ENCODE results near the gene OTUB2.
"Not testable (repeated sequence)": the region's sequence is repeated elsewhere in the genome, so short reads cannot be mapped to it uniquely, and the experiment has no call there.

The OTUB2 gene

DNA sequence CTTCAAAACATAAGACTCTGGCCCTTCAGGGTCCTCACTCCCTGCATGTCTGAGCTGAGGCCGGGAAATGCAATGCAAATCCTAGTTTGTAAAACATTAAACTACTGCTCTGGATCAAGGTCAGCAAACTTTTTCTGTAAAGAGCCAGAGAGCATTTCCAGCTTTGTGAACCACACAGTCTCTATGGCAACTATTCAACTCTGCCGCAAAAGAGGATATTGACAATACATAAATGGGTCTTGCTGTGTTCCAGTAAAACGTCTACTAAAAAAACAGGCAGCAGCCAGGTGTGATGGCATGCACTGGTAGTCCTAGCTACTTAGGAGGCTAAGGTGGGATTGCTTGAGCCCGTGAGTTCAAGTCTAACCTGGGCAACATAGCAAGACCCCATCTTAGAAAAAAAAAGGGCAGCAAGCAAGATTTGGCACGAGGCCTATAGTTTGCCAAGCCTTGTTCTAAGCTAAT lies 32.6 kb downstream of the OTUB2 start:
- no peak for DNase-seq (ENCODE audit: low read depth)
- TF ChIP-seq, protein P1, sequence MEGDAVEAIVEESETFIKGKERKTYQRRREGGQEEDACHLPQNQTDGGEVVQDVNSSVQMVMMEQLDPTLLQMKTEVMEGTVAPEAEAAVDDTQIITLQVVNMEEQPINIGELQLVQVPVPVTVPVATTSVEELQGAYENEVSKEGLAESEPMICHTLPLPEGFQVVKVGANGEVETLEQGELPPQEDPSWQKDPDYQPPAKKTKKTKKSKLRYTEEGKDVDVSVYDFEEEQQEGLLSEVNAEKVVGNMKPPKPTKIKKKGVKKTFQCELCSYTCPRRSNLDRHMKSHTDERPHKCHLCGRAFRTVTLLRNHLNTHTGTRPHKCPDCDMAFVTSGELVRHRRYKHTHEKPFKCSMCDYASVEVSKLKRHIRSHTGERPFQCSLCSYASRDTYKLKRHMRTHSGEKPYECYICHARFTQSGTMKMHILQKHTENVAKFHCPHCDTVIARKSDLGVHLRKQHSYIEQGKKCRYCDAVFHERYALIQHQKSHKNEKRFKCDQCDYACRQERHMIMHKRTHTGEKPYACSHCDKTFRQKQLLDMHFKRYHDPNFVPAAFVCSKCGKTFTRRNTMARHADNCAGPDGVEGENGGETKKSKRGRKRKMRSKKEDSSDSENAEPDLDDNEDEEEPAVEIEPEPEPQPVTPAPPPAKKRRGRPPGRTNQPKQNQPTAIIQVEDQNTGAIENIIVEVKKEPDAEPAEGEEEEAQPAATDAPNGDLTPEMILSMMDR (IDR thresholded peaks at IDR 0.05; ENCODE audit: insufficient read depth, low read depth, low read length, missing control alignments): no peak
- no peak overlapping the region for H3K4me3 ChIP-seq (ENCODE audit: low read length)

DNA sequence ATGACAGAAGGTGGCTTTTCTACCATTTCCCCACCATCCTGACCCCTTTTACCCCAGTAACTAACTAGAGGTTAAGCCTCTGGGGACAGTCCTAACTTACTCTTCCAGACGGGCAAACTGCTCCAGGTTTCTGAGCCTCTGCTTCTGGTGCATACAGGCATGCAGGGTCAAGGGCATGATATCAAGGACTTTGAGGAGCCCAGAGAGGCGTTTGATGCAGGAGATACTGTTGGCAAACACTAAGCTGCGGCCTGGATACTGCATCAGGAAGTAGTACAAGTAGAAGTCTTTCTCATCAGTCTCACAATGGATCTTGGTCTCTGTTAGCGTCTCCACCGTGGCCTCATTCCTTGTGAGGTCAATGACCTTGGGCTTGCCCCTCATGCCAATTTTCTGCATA lies 33.9 kb downstream of the OTUB2 start:
- DNase-seq (ENCODE audit: low read depth): no peak
- H3K4me3 ChIP-seq (ENCODE audit: low read length): no peak overlapping the region
- TF ChIP-seq, protein P1 (IDR thresholded peaks at IDR 0.05; ENCODE audit: insufficient read depth, low read depth, low read length, missing control alignments): no peak

DNA sequence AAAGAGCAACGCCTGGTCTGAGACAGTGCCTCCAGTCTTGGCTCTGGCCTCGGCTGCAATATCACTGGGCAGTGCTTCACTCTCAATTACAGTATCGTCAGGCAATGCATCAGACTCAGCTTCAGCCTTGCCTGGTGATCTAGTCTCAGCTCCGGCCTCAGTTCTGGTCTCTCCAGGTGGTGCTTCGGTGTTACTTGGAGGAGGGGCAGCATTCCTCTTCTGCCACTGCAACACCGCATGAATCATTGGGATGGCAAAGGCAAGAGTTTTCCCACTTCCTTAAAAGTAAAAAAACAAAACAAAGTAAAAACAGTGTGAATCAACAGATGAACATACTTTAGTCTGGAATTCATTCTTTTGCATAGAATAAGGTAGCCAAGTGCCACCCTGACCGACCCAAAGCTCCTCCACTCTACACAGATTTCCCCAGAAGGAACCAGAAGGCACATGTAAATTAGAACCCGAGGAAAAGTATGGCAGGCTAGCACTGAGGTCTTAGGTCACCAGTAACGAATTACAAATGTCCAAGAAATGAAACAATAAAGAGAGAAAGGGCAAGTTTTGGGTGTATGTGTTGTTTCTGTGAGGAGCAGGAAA lies 36.3 kb downstream of the OTUB2 start:
- TF ChIP-seq, protein P1 (IDR thresholded peaks at IDR 0.05; ENCODE audit: insufficient read depth, low read depth, low read length, missing control alignments): no peak
- DNase-seq (ENCODE audit: low read depth): peak; percentile 93
- H3K4me3 ChIP-seq (ENCODE audit: low read length): no peak overlapping the region

DNA sequence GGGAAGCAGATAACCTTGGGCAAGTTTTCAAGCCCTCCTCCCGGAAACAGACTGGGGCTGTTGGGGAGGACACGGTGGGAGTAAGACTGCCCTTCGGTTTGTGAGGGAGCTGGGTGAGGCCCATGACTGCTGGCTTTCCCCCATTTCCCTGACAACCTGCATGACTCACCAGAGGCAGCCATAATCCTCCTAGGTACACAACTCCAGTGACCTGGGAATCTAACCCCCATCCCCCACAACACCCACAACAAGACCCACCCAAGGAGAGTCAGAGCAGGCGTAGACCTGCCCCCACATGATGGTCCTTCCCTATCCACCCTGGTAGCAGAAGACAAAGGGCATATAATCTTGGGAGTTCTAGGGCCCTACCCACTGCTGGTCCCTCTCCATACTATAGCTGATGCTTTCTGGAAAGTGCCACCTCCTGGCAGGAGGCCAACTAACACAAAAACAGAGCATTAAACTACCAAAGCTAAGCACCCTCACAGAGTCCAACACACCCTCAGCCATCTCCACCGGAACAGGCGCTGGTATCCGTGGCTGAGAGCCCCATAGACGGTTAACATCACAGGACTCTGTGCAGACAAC lies 40.0 kb downstream of the OTUB2 start:
- TF ChIP-seq, protein P1 (IDR thresholded peaks at IDR 0.05; ENCODE audit: insufficient read depth, low read depth, low read length, missing control alignments): no peak
- DNase-seq (ENCODE audit: low read depth): peak; percentile 74
- H3K4me3 ChIP-seq (ENCODE audit: low read length): no peak overlapping the region

DNA sequence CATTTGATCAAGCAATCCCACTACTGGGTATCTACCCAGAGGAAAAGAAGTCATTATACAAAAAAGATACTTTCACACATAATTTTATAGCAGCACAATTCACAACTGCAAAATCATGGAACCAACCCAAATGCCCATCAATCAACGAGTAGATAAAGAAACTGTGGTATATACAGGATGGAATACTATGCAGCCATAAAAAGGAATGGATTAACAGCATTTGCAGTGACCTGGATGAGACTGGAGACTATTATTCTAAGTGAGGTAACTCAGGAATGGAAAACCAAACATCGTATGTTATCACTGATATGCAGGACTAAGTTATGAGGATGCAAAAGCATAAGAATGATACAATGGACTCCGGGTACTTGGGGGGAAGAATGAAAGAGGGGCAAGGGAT lies 45.9 kb downstream of the OTUB2 start:
- DNase-seq (ENCODE audit: low read depth); H3K4me3 ChIP-seq (ENCODE audit: low read length): not testable (repeated sequence)

DNA sequence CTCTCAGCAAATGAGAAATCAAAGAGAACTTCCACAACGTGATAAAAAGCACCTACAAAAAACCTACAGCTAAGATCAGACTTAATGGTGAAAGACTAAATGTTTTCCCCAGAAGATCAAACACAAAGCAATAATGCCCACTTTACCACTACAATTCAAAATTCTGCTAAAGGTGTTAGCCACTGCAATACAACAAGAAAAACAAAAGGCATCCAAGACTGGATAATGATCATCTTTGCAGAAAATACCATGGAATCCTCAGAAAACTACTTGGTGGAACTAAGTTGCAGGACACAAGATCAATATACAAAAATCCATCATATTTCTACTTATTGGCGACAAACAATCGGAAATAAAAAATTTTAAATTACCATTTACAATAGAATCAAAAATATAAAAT lies 48.4 kb downstream of the OTUB2 start:
- DNase-seq (ENCODE audit: low read depth): no peak
- TF ChIP-seq, protein P1 (IDR thresholded peaks at IDR 0.05; ENCODE audit: insufficient read depth, low read depth, low read length, missing control alignments): no peak
- H3K4me3 ChIP-seq (ENCODE audit: low read length): no peak overlapping the region

DNA sequence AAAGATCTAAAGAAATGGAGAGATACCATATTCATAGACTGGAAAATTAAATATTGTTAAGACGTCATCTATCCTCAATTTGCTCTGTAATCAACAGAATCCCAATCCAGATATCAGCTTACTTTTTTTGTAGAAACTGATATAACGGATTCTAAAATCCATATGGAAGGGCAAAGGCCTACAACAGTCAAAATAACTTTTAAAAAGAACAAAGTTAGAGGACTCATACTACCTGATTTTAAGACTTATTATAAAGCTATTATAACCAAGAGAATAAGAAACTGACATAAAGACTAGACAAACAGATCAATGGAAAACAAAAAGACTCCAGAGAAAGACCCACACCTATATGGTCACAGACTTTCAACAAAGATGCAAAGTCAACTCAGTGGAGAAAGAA lies 48.9 kb downstream of the OTUB2 start:
- no peak for DNase-seq (ENCODE audit: low read depth)
- H3K4me3 ChIP-seq (ENCODE audit: low read length): no peak overlapping the region
- TF ChIP-seq, protein P1 (IDR thresholded peaks at IDR 0.05; ENCODE audit: insufficient read depth, low read depth, low read length, missing control alignments): no peak

All from epithelial cell of esophagus (primary cell).